ENCODE results near the gene MED16. TPM values are rescaled to one million over a fixed set of nuclear protein-coding genes. Genes with fewer than 3 reads are reported as not detected.

MED16 gene
- total and polyA plus RNA-seq, 10 of the 15 experiments (the other 5 are each of a cell fraction or from before 2014, with no cell fraction given), result 0.56 to 51.1 (median 13.6) TPM

DNA sequence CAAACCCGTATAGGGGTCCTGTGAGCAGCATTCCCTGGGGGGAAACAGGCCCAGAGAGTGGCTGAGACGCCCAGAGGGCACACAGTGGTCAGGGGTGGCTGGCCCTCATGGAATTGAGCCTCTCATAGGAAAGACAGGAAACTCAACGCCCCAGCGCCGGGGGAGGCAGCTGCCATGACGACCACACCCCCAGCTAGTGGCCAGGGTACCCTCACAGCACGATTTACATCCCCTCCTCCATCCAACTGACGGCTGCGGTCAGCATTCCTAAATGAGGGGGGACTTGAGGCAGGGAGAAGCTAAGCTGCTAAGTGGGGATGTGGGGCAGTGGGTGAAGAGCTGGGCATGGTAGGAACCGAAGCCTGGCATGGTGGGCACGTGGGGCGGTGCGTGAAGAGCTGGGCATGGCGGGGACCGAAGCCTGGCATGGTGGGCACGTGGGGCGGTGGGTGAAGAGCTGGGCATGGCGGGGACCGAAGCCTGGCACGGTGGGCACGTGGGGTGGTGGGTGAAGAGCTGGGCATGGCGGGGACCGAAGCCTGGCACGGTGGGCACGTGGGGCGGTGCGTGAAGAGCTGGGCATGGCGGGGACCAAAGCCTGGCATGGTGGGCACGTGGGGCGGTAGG, 10.0 kb downstream of the MED16 start (continued):
- TF ChIP-seq, protein P1, sequence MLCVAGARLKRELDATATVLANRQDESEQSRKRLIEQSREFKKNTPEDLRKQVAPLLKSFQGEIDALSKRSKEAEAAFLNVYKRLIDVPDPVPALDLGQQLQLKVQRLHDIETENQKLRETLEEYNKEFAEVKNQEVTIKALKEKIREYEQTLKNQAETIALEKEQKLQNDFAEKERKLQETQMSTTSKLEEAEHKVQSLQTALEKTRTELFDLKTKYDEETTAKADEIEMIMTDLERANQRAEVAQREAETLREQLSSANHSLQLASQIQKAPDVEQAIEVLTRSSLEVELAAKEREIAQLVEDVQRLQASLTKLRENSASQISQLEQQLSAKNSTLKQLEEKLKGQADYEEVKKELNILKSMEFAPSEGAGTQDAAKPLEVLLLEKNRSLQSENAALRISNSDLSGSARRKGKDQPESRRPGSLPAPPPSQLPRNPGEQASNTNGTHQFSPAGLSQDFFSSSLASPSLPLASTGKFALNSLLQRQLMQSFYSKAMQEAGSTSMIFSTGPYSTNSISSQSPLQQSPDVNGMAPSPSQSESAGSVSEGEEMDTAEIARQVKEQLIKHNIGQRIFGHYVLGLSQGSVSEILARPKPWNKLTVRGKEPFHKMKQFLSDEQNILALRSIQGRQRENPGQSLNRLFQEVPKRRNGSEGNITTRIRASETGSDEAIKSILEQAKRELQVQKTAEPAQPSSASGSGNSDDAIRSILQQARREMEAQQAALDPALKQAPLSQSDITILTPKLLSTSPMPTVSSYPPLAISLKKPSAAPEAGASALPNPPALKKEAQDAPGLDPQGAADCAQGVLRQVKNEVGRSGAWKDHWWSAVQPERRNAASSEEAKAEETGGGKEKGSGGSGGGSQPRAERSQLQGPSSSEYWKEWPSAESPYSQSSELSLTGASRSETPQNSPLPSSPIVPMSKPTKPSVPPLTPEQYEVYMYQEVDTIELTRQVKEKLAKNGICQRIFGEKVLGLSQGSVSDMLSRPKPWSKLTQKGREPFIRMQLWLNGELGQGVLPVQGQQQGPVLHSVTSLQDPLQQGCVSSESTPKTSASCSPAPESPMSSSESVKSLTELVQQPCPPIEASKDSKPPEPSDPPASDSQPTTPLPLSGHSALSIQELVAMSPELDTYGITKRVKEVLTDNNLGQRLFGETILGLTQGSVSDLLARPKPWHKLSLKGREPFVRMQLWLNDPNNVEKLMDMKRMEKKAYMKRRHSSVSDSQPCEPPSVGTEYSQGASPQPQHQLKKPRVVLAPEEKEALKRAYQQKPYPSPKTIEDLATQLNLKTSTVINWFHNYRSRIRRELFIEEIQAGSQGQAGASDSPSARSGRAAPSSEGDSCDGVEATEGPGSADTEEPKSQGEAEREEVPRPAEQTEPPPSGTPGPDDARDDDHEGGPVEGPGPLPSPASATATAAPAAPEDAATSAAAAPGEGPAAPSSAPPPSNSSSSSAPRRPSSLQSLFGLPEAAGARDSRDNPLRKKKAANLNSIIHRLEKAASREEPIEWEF (IDR thresholded peaks at IDR 0.05; ENCODE audit: insufficient replicate concordance, low read depth, low read length), result no peak
- no peak for TF ChIP-seq HCFC1 (IDR thresholded peaks at IDR 0.05; ENCODE audit: low read length)

DNA sequence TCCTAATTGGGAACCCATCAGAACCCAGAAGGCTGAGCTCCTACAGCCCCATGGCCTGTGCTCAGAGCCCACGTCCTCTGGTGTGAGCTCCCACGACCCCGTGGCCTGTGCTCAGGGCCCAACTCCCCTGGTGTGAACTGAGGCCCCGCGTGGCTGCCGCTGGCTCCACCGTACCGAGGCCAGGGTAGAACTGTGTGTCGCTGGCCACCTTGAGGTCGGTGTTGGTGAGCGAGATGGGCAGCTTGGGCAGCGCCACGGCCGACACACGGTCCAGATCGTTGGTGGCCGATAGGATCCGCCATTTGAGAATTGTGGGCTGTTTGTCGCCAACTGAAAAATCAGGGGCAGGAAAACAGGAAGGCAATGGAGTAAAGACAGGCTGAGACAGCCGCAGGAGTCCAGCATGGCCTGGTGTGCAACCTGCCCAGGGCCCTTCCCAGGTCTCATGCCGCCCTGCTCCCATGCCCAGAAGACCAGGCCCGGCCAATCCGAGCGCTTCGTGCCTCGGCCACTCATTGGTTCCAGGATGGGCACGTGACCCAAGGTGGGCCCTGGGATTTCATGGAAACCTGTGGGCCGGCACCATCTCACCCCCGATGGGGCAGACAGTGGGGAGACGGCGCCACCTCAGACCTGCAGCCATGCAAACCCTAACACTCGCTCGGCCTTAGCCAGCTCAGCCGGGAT, 11.5 kb downstream of the MED16 start:
- SMC1A ChIA-PET (ENCODE audit: uncharacterized antibody, unreplicated experiment), result interaction anchor here (0.7 kb wide), 1 partner anchor 34 kb away, joined by 3 read pairs; no protein-coding TSS in a partner anchor
- H3K4me1 ChIP-seq (ENCODE audit: control insufficient read depth, insufficient read depth, low read length), result no peaks in the 10 kb centered on the region
- in situ Hi-C loops (cut with MboI), result no loop called here
- H3K36me3 ChIP-seq (ENCODE audit: control insufficient read depth in 2 of 2, insufficient read depth in 2 of 2, low read length in 1 of 2), result peaks cover 0 to 3% of the 10 kb centered on the region in 2 experiments; a peak in 3 of 4 replicates
- H2AFZ ChIP-seq (ENCODE audit: control insufficient read depth, low read depth, low read length), result no peak overlapping the region
- intact Hi-C loops (cut with micrococcal nuclease; ENCODE audit: unreplicated experiment), result no loop called here
- H4K20me1 ChIP-seq (ENCODE audit: control insufficient read depth, insufficient read depth), result no peaks in the 10 kb centered on the region
- FAIRE-seq (no peak), DNase-seq (ENCODE audit: low read depth, low spot score) (no peak), ATAC-seq (no peak)
- no peaks in the 10 kb centered on the region for H3K79me2 ChIP-seq (ENCODE audit: control insufficient read depth, insufficient read depth, low read length)
- no peak overlapping the region for H3K9ac ChIP-seq (ENCODE audit: control insufficient read depth, insufficient read depth, low read length)
- CTCF ChIA-PET, result no interaction called here
- no peak overlapping the region for H3K27ac ChIP-seq (ENCODE audit: control insufficient read depth, insufficient read depth)
- RAD21 ChIA-PET (ENCODE audit: unreplicated experiment), result interaction anchor here (1.1 kb wide), 1 partner anchor 18 kb away, joined by 4 read pairs; no protein-coding TSS in a partner anchor
- H3K4me3 ChIP-seq, result no peak overlapping the region
- H3K27me3 ChIP-seq (replicated peaks in 1 of 2; ENCODE audit: control insufficient read depth in 2 of 2, insufficient read depth in 2 of 2, low read length in 1 of 2), result no peaks in the 10 kb centered on the region
- BruUV-seq (replicated peaks), result no TSS peak
- no peak overlapping the region for H3K4me2 ChIP-seq (ENCODE audit: control insufficient read depth, insufficient read depth)
- POLR2A ChIA-PET, result interaction anchor here (1.1 kb wide), 1 partner anchor 12 kb away, joined by 3 read pairs; the partner anchor contains the start of genes MED16 and RNU6-9
- WGBS (ENCODE audit: insufficient coverage, insufficient replicate concordance, low lambda C conversion rate, missing lambda C conversion rate), result 94% methylated on average over 34 of the region's 34 CpGs
- no peaks in the 10 kb centered on the region; the same call in 2 of the 3 replicates for H3K9me3 ChIP-seq (replicated peaks; ENCODE audit: control insufficient read depth, insufficient read depth, low read length)
- TF ChIP-seq, protein P2, sequence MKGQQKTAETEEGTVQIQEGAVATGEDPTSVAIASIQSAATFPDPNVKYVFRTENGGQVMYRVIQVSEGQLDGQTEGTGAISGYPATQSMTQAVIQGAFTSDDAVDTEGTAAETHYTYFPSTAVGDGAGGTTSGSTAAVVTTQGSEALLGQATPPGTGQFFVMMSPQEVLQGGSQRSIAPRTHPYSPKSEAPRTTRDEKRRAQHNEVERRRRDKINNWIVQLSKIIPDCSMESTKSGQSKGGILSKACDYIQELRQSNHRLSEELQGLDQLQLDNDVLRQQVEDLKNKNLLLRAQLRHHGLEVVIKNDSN (IDR thresholded peaks at IDR 0.05; ENCODE audit: borderline replicate concordance, extremely low read length, insufficient read depth, low read depth, low read length), result no peak
- TF ChIP-seq BRCA1 (IDR thresholded peaks at IDR 0.05; ENCODE audit: low read depth, low read length), result no peak
- TF ChIP-seq WRNIP1 (IDR thresholded peaks at IDR 0.05; ENCODE audit: borderline replicate concordance, low read depth, low read length), result no peak
- TF ChIP-seq HDAC2 (IDR thresholded peaks at IDR 0.05), result no peak
- TF ChIP-seq SP1 (IDR thresholded peaks at IDR 0.05; ENCODE audit: low read depth, low read length), result no peak
- TF ChIP-seq HCFC1 (IDR thresholded peaks at IDR 0.05; ENCODE audit: low read length), result no peak
- no peak for TF ChIP-seq ZNF217 (IDR thresholded peaks at IDR 0.05)
- TF ChIP-seq, protein P3, sequence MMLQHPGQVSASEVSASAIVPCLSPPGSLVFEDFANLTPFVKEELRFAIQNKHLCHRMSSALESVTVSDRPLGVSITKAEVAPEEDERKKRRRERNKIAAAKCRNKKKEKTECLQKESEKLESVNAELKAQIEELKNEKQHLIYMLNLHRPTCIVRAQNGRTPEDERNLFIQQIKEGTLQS (IDR thresholded peaks at IDR 0.05; ENCODE audit: borderline replicate concordance, extremely low read depth, low read depth, low read length), result no peak
- TF ChIP-seq, protein P4, sequence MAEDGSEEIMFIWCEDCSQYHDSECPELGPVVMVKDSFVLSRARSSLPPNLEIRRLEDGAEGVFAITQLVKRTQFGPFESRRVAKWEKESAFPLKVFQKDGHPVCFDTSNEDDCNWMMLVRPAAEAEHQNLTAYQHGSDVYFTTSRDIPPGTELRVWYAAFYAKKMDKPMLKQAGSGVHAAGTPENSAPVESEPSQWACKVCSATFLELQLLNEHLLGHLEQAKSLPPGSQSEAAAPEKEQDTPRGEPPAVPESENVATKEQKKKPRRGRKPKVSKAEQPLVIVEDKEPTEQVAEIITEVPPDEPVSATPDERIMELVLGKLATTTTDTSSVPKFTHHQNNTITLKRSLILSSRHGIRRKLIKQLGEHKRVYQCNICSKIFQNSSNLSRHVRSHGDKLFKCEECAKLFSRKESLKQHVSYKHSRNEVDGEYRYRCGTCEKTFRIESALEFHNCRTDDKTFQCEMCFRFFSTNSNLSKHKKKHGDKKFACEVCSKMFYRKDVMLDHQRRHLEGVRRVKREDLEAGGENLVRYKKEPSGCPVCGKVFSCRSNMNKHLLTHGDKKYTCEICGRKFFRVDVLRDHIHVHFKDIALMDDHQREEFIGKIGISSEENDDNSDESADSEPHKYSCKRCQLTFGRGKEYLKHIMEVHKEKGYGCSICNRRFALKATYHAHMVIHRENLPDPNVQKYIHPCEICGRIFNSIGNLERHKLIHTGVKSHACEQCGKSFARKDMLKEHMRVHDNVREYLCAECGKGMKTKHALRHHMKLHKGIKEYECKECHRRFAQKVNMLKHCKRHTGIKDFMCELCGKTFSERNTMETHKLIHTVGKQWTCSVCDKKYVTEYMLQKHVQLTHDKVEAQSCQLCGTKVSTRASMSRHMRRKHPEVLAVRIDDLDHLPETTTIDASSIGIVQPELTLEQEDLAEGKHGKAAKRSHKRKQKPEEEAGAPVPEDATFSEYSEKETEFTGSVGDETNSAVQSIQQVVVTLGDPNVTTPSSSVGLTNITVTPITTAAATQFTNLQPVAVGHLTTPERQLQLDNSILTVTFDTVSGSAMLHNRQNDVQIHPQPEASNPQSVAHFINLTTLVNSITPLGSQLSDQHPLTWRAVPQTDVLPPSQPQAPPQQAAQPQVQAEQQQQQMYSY (CRISPR knock-in tag; IDR thresholded peaks at IDR 0.05), result no peak
